ENCODE measurements around the gene THPO. TPM values are rescaled to one million over a fixed set of nuclear protein-coding genes. Genes with fewer than 3 reads are reported as not detected.
"Not testable (repeated sequence)": the region's sequence is repeated elsewhere in the genome, so short reads cannot be mapped to it uniquely, and the experiment has no call there.

The THPO gene
- polyA plus RNA-seq, 5 donors, result 1.1 to 2.4 (median 1.7) TPM

DNA sequence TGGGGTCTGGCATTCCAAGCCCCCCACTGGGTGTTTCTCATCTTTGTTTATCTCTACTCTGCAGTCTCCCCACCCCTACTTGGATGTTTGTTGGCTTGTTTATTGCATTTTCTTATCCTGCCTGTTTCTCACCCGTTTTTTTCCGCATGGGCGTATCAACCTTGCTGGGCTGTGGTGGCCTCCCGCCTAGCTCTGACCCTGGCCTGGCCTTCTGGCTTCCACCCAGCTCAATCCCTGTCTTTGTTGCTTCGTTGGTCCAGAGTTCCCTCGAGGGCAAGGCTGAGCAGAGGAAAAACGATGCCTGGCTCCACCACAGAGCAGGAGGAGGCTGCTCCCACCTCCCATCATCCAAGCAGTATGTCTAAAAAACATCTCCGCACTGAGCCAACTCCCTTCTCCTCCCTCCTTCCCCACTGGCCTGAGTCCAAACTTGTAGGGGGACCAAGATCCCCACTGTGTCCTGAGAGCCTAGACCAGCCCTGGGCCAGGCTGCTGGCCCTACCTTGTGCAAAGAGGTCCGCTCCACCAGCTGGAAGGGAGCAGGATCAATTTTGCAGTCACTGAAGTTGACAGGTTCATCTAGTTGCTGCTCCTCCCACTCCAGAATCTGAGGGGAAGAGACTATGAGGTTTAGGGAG lies 26.4 kb downstream of the THPO start:
- no peak for DNase-seq

DNA sequence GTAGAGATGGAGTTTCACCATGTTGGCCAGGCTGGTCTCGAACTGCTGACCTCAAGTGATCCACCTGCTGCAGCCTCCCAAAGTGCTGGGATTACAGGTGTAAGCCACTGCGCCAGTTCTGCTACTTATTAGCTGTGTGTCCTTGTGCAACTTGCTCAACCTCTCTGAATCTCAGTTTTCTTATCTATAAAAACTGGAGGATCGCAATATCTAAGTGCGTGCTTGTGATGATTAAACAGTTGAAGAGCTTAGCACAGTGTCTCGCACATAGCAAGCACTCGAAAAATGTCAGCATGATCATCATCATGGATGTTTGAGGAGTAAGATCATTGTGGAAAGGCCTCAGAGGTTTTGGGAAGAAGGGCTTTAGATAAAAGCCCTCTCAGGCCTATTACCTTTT lies 27.4 kb downstream of the THPO start:
- DNase-seq, result no peak

DNA sequence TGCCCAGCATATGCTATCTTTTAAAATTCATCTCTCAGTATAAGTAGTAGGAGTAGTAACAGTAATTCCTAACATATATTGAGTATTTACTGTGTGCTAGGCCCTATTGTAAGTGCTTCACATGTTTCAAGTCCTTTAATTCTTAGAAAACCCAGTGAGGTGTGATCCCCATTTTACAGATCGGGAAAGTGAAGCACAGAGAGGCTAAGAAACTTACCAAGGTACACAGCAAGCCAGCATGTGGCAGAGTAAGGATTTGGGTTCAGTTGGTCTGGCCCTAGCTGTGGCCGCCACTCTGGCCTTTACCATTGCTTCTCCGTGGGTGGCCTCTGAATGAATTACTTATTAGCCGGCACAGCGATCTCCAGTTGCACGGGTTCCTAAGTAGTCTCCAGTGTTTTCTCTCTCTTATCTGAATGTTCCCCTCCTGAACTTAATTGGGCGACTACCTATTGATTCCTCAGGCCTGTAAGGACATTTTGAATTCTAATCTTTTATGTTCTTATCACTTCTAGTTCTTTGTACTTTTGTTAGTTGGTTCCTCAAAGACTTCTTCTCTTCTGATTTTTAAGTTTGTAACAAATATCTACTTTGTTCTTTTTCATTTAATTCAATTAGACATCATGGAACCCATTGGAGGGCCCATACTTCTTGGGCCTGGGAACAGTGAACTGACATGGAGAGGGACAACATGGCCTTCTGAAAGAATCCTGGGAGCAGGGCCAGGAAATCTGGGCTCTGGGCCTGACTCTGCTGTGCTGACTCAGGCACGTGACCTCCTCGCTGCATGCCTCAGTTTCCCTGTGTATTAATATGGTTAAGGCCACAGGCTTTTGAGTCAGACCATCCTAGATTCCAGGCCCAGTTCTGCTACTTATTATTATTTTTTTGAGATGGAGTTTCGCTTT lies 28.2 kb downstream of the THPO start:
- no peak for DNase-seq

DNA sequence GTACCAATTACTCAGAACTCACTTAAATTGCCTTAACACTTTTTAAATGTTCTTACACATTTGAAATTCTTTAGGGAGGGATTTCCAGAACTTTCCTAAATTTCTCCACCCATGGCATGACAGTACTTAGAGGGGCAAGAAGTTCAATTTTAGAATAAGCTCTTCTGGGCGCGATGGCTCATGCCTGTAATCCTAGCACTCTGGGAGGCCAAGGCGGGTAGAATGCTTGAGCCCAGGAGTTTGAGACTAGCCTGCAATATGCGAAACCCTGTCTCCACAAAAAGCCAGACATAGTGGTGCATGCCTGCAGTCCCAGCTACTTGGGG lies 30.0 kb downstream of the THPO start:
- no peak for DNase-seq

DNA sequence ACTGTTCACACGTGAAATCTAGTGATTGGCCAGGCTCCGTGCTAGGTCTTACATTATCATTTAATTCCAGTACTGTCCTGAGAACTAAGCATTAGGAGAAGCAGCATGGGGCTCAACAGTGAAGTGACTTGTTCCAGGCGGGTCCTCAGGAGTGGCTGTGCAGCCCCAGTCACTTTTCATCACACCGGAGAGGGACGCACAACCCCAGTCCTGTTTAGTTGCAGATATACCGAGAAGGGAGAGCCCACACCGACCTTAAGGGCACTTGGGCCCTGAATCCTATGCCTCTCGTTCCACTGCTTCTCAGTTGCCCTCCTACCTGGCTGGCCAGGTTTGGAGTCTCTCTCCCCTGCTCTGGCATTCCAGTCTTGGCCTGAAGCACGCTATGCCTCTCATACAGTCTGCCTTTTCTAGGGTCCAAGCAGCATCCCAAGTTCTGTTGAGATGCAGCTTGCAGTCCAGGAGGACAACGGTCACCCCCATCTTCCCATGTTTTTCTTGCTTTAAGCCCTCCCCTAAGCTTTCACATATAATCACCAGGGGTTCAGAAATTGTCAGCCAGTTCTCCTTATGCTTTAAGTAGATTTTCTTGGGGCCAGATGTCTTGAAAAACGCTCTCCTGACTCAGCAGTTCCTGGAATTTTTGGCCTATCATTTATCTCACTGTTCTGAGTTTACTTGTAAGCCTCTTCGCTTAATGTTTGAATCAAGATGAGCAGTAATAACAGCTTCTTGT lies 30.5 kb downstream of the THPO start:
- DNase-seq, result peak in 1 of 2 donors; percentile 32

DNA sequence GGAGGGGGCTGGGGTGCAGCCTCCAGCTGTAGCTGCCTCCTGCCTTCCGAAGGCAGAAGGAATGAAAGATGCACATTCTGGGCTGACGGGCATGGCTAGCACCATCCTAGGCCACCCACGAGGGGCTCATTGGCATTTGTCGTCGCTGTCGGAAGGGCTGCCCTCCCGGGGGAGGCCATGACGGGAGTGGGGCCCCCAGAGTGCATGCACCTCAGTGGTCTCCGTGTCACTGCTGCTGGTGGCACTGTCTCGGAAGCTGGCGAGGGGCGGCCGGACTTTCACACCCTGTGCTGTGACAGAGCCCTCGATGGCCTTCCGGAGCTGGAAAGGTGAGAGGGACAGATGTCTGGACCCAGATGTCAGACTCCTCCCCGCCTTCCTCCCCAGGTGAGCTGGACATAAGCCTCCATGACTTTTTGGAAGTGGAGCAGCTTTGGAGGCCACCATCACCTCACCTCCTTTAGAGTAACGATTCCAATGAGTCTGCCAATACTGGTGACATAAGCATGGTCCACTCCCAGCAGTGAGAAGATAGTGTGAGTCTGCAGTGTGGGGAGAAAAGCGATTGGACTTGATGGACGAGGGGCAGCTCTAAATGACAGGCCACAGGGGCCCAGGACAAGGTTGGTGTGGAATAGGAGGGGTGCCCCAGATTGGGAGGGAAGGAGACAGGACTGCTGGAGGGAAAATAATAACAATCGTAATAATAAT lies 31.4 kb downstream of the THPO start:
- no peak for DNase-seq

DNA sequence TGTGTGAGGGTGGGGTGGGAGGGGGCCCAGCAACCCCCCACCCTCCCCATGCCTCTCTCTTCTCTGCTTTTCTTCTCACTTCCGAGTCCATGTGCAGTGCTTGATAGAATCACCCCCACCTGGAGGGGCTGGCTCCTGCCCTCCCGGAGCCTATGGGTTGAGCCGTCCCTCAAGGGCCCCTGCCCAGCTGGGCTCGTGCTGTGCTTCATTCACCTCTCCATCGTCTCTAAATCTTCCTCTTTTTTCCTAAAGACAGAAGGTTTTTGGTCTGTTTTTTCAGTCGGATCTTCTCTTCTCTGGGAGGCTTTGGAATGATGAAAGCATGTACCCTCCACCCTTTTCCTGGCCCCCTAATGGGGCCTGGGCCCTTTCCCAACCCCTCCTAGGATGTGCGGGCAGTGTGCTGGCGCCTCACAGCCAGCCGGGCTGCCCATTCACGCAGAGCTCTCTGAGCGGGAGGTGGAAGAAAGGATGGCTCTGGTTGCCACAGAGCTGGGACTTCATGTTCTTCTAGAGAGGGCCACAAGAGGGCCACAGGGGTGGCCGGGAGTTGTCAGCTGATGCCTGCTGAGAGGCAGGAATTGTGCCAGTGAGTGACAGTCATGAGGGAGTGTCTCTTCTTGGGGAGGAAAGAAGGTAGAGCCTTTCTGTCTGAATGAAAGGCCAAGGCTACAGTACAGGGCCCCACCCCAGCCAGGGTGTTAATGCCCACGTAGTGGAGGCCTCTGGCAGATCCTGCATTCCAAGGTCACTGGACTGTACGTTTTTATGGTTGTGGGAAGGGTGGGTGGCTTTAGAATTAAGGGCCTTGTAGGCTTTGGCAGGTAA lies 32.5 kb downstream of the THPO start:
- DNase-seq, result peak in 1 of 2 donors; percentile 50

DNA sequence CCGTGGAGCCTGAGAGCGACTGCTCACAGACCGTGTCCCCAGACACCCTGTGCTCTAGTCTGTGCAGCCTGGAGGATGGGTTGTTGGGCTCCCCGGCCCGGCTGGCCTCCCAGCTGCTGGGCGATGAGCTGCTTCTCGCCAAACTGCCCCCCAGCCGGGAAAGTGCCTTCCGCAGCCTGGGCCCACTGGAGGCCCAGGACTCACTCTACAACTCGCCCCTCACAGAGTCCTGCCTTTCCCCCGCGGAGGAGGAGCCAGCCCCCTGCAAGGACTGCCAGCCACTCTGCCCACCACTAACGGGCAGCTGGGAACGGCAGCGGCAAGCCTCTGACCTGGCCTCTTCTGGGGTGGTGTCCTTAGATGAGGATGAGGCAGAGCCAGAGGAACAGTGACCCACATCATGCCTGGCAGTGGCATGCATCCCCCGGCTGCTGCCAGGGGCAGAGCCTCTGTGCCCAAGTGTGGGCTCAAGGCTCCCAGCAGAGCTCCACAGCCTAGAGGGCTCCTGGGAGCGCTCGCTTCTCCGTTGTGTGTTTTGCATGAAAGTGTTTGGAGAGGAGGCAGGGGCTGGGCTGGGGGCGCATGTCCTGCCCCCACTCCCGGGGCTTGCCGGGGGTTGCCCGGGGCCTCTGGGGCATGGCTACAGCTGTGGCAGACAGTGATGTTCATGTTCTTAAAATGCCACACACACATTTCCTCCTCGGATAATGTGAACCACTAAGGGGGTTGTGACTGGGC lies 33.3 kb downstream of the THPO start:
- no peak for DNase-seq

DNA sequence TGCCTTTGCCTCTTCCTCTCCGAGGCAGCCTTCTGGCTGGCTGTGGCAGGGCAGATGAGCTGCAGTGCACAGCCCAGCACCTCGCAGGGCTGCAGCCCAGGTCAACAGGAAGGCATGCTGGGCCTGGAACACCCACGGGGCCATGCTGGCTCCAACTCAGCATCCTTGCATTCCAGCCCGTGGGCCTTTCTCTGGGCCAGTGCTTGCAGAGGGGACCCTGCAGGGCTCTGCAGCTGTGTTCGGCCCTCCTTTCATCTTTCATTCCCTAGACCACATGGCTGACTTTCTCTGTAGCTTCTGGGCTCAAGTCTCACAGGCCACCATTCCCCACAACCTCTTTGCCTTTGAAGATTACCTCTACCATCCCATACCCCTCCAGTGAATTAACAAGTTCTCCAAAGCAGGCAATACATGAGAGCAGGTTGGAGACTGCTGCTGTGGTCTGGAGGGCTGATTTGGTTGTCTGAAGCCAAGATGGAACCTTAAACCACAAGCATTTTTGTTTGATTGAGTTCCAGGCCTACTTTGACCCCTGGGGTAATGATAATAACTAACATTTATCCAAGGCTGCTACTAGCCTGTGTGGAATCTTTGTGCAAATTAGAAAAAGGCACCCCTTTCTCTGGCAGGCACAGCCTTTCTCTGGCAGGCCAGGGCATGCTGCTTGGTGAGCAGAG lies 34.7 kb downstream of the THPO start:
- DNase-seq, result no peak

DNA sequence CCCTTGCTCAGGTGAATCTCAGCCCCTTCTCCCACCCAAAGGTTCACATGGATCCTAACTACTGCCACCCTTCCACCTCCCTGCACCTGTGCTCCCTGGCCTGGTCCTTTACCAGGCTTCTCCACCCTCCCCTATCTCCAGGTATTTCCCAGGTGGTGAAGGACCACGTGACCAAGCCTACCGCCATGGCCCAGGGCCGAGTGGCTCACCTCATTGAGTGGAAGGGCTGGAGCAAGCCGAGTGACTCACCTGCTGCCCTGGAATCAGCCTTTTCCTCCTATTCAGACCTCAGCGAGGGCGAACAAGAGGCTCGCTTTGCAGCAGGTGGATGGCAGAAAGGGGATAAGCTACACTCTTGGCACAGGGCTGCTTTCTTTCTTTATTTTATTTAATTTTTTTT lies 36.1 kb downstream of the THPO start:
- DNase-seq, result no peak

DNA sequence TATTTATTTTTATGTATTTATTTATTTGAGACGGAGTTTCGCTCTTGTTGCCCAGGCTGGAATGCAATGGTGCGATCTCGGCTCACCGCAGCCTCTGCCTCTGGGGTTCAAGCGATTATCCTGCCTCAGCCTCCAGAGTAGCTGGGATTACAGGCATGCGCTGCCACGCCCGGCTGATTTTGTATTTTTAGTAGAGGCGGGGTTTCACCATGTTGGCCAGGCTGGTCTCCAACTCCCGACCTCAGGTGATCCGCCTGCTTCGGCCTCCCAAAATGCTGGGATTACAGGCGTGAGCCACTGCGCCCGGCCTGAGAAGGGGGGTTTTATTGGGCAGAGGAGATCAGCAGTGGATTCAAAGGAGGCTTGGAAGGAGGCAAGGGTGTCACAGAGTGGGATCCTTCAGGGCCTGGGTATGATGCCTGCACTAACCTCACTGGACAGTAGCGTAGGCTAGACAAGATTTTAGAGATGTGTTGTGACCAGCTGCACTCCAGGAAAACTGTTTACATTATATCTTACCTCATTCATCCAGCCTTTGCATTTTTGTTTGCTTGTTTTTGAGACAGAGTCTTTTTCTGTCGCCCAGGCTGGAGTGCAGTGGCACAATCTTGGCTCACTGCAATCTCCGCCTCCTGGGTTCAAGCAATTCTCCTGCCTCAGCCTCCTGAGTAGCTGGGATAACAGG lies 38.4 kb downstream of the THPO start:
- DNase-seq, result not testable (repeated sequence)

DNA sequence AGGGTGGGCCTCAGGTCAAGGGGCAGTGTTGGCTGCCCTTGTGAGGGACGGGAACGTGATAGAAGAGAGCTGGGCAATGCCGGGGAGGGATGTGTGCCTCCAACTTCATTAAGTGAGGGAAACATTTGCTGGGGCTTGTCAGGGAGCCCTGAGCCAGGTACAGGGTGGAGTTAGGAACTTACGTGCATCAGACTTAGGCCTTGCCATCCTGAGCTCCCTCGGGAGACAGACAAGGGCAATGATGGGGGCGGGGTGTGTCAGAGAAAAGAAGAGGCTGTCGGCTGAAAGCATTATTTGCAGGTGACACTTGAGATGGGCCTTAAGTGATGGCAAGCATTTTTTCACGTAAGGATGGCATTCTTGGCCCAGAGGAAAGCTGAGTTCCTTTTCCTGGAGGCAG lies 39.0 kb downstream of the THPO start:
- DNase-seq, result no peak

DNA sequence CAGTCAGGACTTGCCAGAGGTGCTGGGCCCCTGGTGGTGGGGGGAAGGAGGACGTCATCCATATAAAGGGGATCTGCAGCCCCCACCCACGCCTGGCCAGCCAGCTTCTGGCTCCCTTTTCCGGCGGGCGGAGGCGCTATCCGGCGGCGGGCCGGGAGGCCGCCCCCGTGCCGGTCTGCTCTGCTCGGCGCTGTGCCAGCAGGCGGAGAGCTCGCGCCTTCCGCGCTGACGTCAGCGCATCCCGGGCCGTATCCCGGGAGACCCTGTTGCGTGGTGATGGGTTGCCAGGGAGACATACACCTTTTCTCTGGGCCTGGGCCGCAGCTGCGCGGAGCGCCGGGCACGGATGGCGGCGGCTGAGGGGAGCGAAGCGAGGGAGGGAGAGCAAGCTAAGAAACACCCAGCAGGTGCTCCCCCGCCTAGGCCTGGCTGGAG lies 39.5 kb downstream of the THPO start:
- peak; percentile 78 to 79 for DNase-seq

DNA sequence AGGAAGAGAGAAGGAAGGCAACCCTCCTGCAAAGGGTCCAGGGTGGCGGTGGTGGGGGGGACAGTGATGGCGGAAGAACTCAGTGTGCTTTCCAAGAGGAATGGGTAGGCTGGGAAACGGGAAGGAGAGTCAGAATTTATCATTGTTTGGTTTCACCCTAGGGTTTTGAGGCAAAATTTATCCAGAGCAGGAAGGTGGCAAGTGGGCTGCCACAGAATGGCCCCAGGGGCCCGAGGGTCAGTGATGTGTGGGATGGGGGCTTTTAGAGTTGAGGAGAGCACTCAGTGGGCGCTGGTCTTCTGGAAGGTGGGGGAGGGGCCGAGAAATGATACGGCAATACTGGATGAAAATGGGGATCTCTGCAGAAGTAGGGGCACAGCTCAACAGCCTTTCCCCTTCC lies 40.0 kb downstream of the THPO start:
- DNase-seq, result no peak

DNA sequence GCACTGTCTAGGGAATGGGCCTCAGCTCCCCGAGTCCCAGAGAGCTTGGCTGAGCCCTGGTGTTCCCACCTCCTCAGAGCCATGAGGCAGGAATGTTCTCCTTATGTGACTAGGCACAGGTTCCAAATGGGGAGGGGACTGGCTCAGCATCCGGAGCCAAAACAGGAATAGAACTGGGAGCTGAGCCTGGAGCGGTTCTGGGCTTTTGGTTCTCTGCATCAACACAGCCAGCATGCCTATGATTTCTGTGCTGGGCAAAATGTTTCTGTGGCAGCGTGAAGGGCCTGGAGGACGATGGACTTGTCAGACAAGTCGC lies 40.6 kb downstream of the THPO start, which contains the start of gene FAM131A:
FAM131A (plus strand) TSS at position 202 of the 316 bp plus-strand sequence; CDS start at position 233, 31 bp downstream.
- DNase-seq, result no peak

DNA sequence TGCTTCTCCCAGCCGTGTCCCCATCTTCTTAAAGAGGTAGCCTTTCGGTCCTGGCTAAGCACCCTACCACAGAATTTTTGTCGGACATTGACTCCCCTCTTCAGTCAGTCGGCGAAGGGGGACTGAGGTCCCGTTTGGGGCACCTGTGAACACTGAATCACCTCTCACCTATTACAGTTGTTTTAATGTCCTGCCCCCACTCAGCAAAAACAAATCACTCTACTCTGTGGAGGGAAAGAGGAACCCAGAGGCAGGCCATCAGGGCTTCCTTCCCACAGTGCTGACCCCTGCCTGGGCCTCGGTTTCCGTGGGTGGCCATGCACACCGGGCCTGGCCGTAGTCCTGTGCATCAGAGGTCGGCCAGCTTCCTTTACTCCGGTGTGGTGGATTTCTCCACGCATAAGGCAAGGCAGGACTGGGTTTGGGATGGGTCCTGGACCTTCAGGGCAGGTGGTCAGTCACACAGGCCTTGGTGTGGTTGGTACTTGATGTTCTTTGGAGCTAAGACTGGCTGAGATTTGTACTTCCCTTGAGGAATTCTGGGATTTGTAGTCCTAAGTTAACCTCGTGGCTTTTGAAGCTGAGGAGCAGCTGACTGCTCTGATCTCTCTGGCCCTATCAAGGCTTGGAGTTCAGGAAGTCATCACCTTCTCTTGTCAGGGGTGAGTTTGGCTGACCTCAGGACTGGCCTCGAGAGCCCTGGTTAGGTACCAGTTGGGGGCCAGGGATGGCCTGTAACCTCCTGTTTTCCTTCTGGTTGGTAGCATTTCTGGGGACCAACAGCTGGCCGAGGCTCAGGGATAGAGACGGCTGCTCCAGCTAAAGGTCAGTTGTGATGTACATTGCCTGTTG lies 41.2 kb downstream of the THPO start:
- DNase-seq, result peak in 1 of 2 donors; percentile 42

DNA sequence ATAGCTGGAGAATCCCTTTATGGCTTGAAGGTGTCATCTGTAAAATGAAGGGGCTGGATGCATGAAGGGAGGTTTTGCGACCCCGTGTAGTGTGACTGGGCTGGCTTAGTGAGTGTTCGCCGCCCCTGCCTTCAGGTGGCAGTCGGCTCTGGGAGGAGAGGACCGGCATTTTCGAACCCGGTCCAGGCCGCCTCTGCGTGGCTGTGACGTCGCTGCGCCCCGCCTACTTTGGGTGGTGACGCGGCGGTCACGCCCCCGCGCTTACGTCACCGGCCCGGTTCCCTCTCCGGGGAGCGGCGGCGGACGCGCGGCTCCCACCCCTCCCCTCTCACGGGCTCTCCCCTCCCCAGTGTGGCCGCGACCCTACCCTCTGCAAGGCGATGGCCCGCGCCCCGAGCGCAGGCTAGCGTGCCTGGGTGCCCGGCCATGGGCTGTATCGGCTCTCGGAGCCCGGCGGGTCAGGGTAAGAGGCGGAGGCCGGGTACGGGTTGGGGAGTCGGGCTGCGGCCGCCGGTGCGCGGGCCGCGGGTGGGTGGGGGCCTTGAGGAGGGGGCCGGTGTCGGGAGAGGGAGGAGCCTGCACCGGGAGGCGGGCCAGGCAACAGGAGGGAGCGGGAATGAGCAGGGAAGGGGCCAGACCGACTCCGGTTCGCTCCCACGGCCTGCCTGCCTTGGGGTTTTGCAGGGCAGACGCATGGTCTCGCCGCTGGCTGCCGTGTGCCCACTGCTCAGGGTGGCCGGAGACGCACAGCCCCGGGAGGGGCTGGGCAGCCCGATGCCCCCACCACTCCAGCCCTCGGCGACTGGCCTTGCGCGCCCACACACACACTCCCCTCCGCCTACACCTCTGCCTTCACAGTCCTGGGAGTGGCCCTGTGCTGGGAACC lies 42.1 kb downstream of the THPO start:
- peak; percentile 86 to 87 for DNase-seq
